Gastroesophageal sphincter (tissue), 3 donors: ENCODE data around the gene RRN3.
"Not testable (repeated sequence)": the region's sequence is repeated elsewhere in the genome, so short reads cannot be mapped to it uniquely, and the experiment has no call there.

Experiments
- CTCF ChIP-seq, 4 experiments: fragments of 200-600 bp in 2 of 4; fragments of 450-650 bp in 2 of 4; sonication (generic) in 1 of 4; IDR thresholded peaks; one replicate each; pipeline ENCODE4 v1.5.1; 2017 to 2019; ENCODE audit warnings: antibody characterized with exemption in 4 of 4, mild to moderate bottlenecking in 2 of 4, moderate library complexity in 2 of 4
- POLR2A ChIP-seq, 2 donors: fragments of 450-650 bp; IDR thresholded peaks; one replicate each; pipeline ENCODE4 v1.6.1; 2017; ENCODE audit warnings: antibody characterized with exemption in 2 of 2, mild to moderate bottlenecking in 2 of 2, moderate library complexity in 1 of 2
- POLR2AphosphoS5 ChIP-seq: sonication (generic); formaldehyde crosslinking; IDR thresholded peaks from one replicate; pipeline ENCODE4 v1.6.1; 2017; ENCODE audit warnings: antibody characterized with exemption

GRCh38 chr16:15142107-15142890 is 48.2 kb upstream of the RRN3 start:
- not testable (repeated sequence) for TF ChIP-seq CTCF (IDR thresholded peaks at IDR 0.05); POLR2A (IDR thresholded peaks at IDR 0.05); POLR2AphosphoS5
